G401 (cell line): Measurements from ENCODE around the gene PTPRT. TPM values are rescaled to one million over a fixed set of nuclear protein-coding genes. Genes with fewer than 3 reads are reported as not detected.
"Not testable (repeated sequence)": the region's sequence is repeated elsewhere in the genome, so short reads cannot be mapped to it uniquely, and the experiment has no call there.

Experiments used
- DNase-seq: peaks from one replicate; pipeline ENCODE4 v3.0.0-alpha.2; 2015; ENCODE audit warnings: low spot score
- in situ Hi-C: cut with HindIII; loops from 2 replicates; pipeline ENCODE4 v1.10.0; 2016; ENCODE audit warnings: low sequenced_read_pairs, mixed read lengths
- total RNA-seq: library from RNA; depleted of rRNA; stranded (reverse); fragments of >200 nt; shearing (Covaris generic); gene quantifications from 2 replicates; pipeline ENCODE4 v1.2.3, GENCODE V29; 2014

Gene PTPRT
- total RNA-seq, 1 experiment from 2014 or later = under 0.01 TPM

GRCh38 chr20:43188861-43189553 lies 699 bp downstream of the PTPRT start:
- in situ Hi-C loops = no loop called here
- no peak for DNase-seq

- in situ Hi-C loops = no loop called here
Measured at GRCh38 chr20:43188234-43188653, 1.5 kb downstream of the PTPRT start.

GRCh38 chr20:43187476-43188233 lies 2.1 kb downstream of the PTPRT start:
- DNase-seq = peak; percentile 36

More at GRCh38 chr20:43188234-43188653, 1.5 kb downstream of the PTPRT start:
- no peak for DNase-seq

GRCh38 chr20:43186312-43186711 lies 3.4 kb downstream of the PTPRT start:
- DNase-seq = no peak
- in situ Hi-C loops = no loop called here

More at GRCh38 chr20:43187476-43188233, 2.1 kb downstream of the PTPRT start:
- in situ Hi-C loops = no loop called here

- in situ Hi-C loops = no loop called here
Measured at GRCh38 chr20:43185901-43186300, 3.8 kb downstream of the PTPRT start.

GRCh38 chr20:43183536-43184070 lies 6.1 kb downstream of the PTPRT start:
- in situ Hi-C loops = no loop called here
- DNase-seq = no peak

More at GRCh38 chr20:43185901-43186300, 3.8 kb downstream of the PTPRT start:
- DNase-seq = no peak

- in situ Hi-C loops = no loop called here
- DNase-seq = no peak
Measured at GRCh38 chr20:43178080-43178479, 11.6 kb downstream of the PTPRT start.

- in situ Hi-C loops = no loop called here
- no peak for DNase-seq
Measured at GRCh38 chr20:43176726-43177125, 13.0 kb downstream of the PTPRT start.

GRCh38 chr20:43171930-43172329 lies 17.8 kb downstream of the PTPRT start:
- no peak for DNase-seq
- in situ Hi-C loops = no loop called here

- DNase-seq = no peak
- in situ Hi-C loops = no loop called here
Measured at GRCh38 chr20:43170771-43171170, 18.9 kb downstream of the PTPRT start.

GRCh38 chr20:43167615-43168014 lies 22.1 kb downstream of the PTPRT start:
- no peak for DNase-seq
- in situ Hi-C loops = no loop called here

GRCh38 chr20:43167021-43167420 lies 22.7 kb downstream of the PTPRT start:
- no peak for DNase-seq
- in situ Hi-C loops = no loop called here

GRCh38 chr20:43165611-43166010 lies 24.1 kb downstream of the PTPRT start:
- no peak for DNase-seq
- in situ Hi-C loops = no loop called here

GRCh38 chr20:43164736-43165135 lies 25.0 kb downstream of the PTPRT start:
- in situ Hi-C loops, DNase-seq: not testable (repeated sequence)

GRCh38 chr20:43161716-43162115 lies 28.0 kb downstream of the PTPRT start:
- DNase-seq = no peak
- in situ Hi-C loops = no loop called here

GRCh38 chr20:43160941-43161340 lies 28.8 kb downstream of the PTPRT start:
- in situ Hi-C loops = no loop called here
- no peak for DNase-seq

- DNase-seq = no peak
- in situ Hi-C loops = no loop called here
Measured at GRCh38 chr20:43159994-43160393, 29.7 kb downstream of the PTPRT start.

- no peak for DNase-seq
- in situ Hi-C loops = no loop called here
Measured at GRCh38 chr20:43155366-43156100, 34.2 kb downstream of the PTPRT start.

- no peak for DNase-seq
- in situ Hi-C loops = no loop called here
Measured at GRCh38 chr20:43151901-43152300, 37.8 kb downstream of the PTPRT start.

- in situ Hi-C loops = no loop called here
- DNase-seq = no peak
Measured at GRCh38 chr20:43151256-43151655, 38.5 kb downstream of the PTPRT start.
